Activated T-cell treated with anti-CD3 and anti-CD28 coated beads, Interleukin-2, amount 50 U/mL, for 24 hours (primary cell): ENCODE measurements around the gene ZNF394.

Experiments used
- DNase-seq: peaks from one replicate; pipeline ENCODE4 v3.0.0-alpha.2; 2020
- H3K27ac Mint-ChIP-seq: 2 replicates; pipeline ENCODE4 v1.8.0; 2020; ENCODE audit warnings: mild to moderate bottlenecking, mixed read lengths
- H3K27me3 Mint-ChIP-seq: 2 replicates; pipeline ENCODE4 v1.8.0; 2020; ENCODE audit warnings: mixed read lengths
- H3K36me3 Mint-ChIP-seq: 2 replicates; pipeline ENCODE4 v1.8.0; 2020; ENCODE audit warnings: low read depth, mixed read lengths
- H3K4me1 Mint-ChIP-seq: 2 replicates; pipeline ENCODE4 v1.8.0; 2020; ENCODE audit warnings: low read depth, mixed read lengths
- H3K4me3 Mint-ChIP-seq: 2 replicates; pipeline ENCODE4 v1.8.0; 2020; ENCODE audit warnings: mild to moderate bottlenecking, moderate library complexity, mixed read lengths
- H3K9me3 Mint-ChIP-seq: 2 replicates; pipeline ENCODE4 v1.8.0; 2020; ENCODE audit warnings: mixed read lengths

ZNF394 gene

GRCh38 chr7:99472561-99473314, 27.3 kb downstream of the ZNF394 start, which contains the start of gene ZNF789:
TSS of gene ZNF789 (plus strand) at chr7:99472890. CDS start at chr7:99476457, 3,567 bp downstream.
- Mint-ChIP-seq H3K4me3 (peak within 1 kb of the TSS; percentile 90), H3K9me3 (no peaks in the 10 kb centered on the region), H3K36me3 (peaks cover 37% of the 10 kb centered on the region), H3K4me1 (peaks cover 37% of the 10 kb centered on the region), H3K27me3 (no peaks in the 10 kb centered on the region), H3K27ac (peak within 1 kb of the TSS; percentile 97)
- DNase-seq, result peak; percentile 98

GRCh38 chr7:99469381-99470065, 30.6 kb downstream of the ZNF394 start:
- no peak overlapping the region for H3K4me3 Mint-ChIP-seq

GRCh38 chr7:99468336-99468918, 31.7 kb downstream of the ZNF394 start:
- Mint-ChIP-seq H3K4me1 (peaks cover 31% of the 10 kb centered on the region), H3K27ac (no peak overlapping the region)

More at GRCh38 chr7:99469381-99470065, 30.6 kb downstream of the ZNF394 start:
- Mint-ChIP-seq H3K9me3 (no peaks in the 10 kb centered on the region), H3K4me1 (peaks cover 32% of the 10 kb centered on the region), H3K27me3 (no peaks in the 10 kb centered on the region), H3K27ac (peak overlapping the region; percentile 44), H3K36me3 (peaks cover 28% of the 10 kb centered on the region)
- DNase-seq, result no peak

GRCh38 chr7:99465421-99465768, 34.7 kb downstream of the ZNF394 start:
- Mint-ChIP-seq H3K4me1 (peaks cover 37% of the 10 kb centered on the region), H3K27me3 (no peaks in the 10 kb centered on the region)

More at GRCh38 chr7:99468336-99468918, 31.7 kb downstream of the ZNF394 start:
- Mint-ChIP-seq H3K4me3 (no peak overlapping the region), H3K36me3 (peaks cover 31% of the 10 kb centered on the region), H3K9me3 (no peaks in the 10 kb centered on the region), H3K27me3 (no peaks in the 10 kb centered on the region)
- no peak for DNase-seq

GRCh38 chr7:99461221-99461620, 38.9 kb downstream of the ZNF394 start:
- Mint-ChIP-seq H3K4me1 (peaks cover 51% of the 10 kb centered on the region), H3K27me3 (no peaks in the 10 kb centered on the region), H3K27ac (peak overlapping the region; percentile 65), H3K36me3 (peaks cover 87% of the 10 kb centered on the region), H3K4me3 (no peak overlapping the region), H3K9me3 (no peaks in the 10 kb centered on the region)
- DNase-seq, result no peak

More at GRCh38 chr7:99465421-99465768, 34.7 kb downstream of the ZNF394 start:
- peaks cover 45% of the 10 kb centered on the region for H3K36me3 Mint-ChIP-seq
- peak; percentile 43 for DNase-seq
- H3K4me3 Mint-ChIP-seq, result peak overlapping the region; percentile 94
- peak overlapping the region; percentile 96 for H3K27ac Mint-ChIP-seq
- no peaks in the 10 kb centered on the region for H3K9me3 Mint-ChIP-seq

GRCh38 chr7:99460651-99461050, 39.4 kb downstream of the ZNF394 start:
- Mint-ChIP-seq H3K4me3 (no peak overlapping the region), H3K4me1 (peaks cover 48% of the 10 kb centered on the region), H3K36me3 (peaks cover 88% of the 10 kb centered on the region), H3K27ac (peak overlapping the region; percentile 65), H3K9me3 (no peaks in the 10 kb centered on the region), H3K27me3 (no peaks in the 10 kb centered on the region)
- DNase-seq, result no peak

- H3K27me3 Mint-ChIP-seq, result no peaks in the 10 kb centered on the region
- no peaks in the 10 kb centered on the region for H3K9me3 Mint-ChIP-seq
- DNase-seq, result no peak
- H3K27ac Mint-ChIP-seq, result peak overlapping the region; percentile 71
- no peak overlapping the region for H3K4me3 Mint-ChIP-seq
- H3K36me3 Mint-ChIP-seq, result peaks cover 91% of the 10 kb centered on the region
- H3K4me1 Mint-ChIP-seq, result peaks cover 39% of the 10 kb centered on the region
Observed at GRCh38 chr7:99459087-99459486, 41.0 kb downstream of the ZNF394 start.

- Mint-ChIP-seq H3K4me3 (no peak overlapping the region), H3K36me3 (peaks cover 95% of the 10 kb centered on the region), H3K27ac (peak overlapping the region; percentile 71), H3K4me1 (peaks cover 32% of the 10 kb centered on the region), H3K27me3 (no peaks in the 10 kb centered on the region), H3K9me3 (no peaks in the 10 kb centered on the region)
- DNase-seq, result no peak
Observed at GRCh38 chr7:99457650-99458493, 42.2 kb downstream of the ZNF394 start.

GRCh38 chr7:99457050-99457649, 42.9 kb downstream of the ZNF394 start:
- H3K36me3 Mint-ChIP-seq, result peaks cover 96% of the 10 kb centered on the region
- peak overlapping the region; percentile 74 for H3K27ac Mint-ChIP-seq
- no peak overlapping the region for H3K4me3 Mint-ChIP-seq
- H3K4me1 Mint-ChIP-seq, result peaks cover 29% of the 10 kb centered on the region
- no peaks in the 10 kb centered on the region for H3K9me3 Mint-ChIP-seq
- H3K27me3 Mint-ChIP-seq, result no peaks in the 10 kb centered on the region
- DNase-seq, result no peak

GRCh38 chr7:99456288-99456687, 43.8 kb downstream of the ZNF394 start:
- Mint-ChIP-seq H3K4me3 (no peak overlapping the region), H3K36me3 (peaks cover 99% of the 10 kb centered on the region)

GRCh38 chr7:99455874-99456273, 44.2 kb downstream of the ZNF394 start:
- no peak for DNase-seq
- Mint-ChIP-seq H3K9me3 (no peaks in the 10 kb centered on the region), H3K27me3 (no peaks in the 10 kb centered on the region), H3K27ac (peak overlapping the region; percentile 74), H3K4me3 (no peak overlapping the region), H3K4me1 (peaks cover 20% of the 10 kb centered on the region), H3K36me3 (peaks cover 99% of the 10 kb centered on the region)

More at GRCh38 chr7:99456288-99456687, 43.8 kb downstream of the ZNF394 start:
- Mint-ChIP-seq H3K27me3 (no peaks in the 10 kb centered on the region), H3K9me3 (no peaks in the 10 kb centered on the region), H3K27ac (peak overlapping the region; percentile 74), H3K4me1 (peaks cover 24% of the 10 kb centered on the region)
- no peak for DNase-seq

GRCh38 chr7:99453105-99453504, 47.0 kb downstream of the ZNF394 start:
- Mint-ChIP-seq H3K4me1 (no peaks in the 10 kb centered on the region), H3K4me3 (no peak overlapping the region), H3K27ac (peak overlapping the region; percentile 47), H3K27me3 (no peaks in the 10 kb centered on the region), H3K36me3 (peaks cover 99% of the 10 kb centered on the region), H3K9me3 (no peaks in the 10 kb centered on the region)
- DNase-seq, result no peak

- H3K4me3 Mint-ChIP-seq, result no peak overlapping the region
- H3K4me1 Mint-ChIP-seq, result no peaks in the 10 kb centered on the region
- peaks cover 99% of the 10 kb centered on the region for H3K36me3 Mint-ChIP-seq
- H3K27ac Mint-ChIP-seq, result peak overlapping the region; percentile 47
- no peak for DNase-seq
- no peaks in the 10 kb centered on the region for H3K27me3 Mint-ChIP-seq
- H3K9me3 Mint-ChIP-seq, result no peaks in the 10 kb centered on the region
Observed at GRCh38 chr7:99452541-99452940, 47.5 kb downstream of the ZNF394 start.

- Mint-ChIP-seq H3K4me3 (no peak overlapping the region), H3K36me3 (peaks cover 99% of the 10 kb centered on the region), H3K27me3 (no peaks in the 10 kb centered on the region), H3K9me3 (no peaks in the 10 kb centered on the region), H3K4me1 (no peaks in the 10 kb centered on the region), H3K27ac (no peak overlapping the region)
- no peak for DNase-seq
Observed at GRCh38 chr7:99451936-99452335, 48.1 kb downstream of the ZNF394 start.
